ENCODE results near the gene CTRL.
"Not testable (repeated sequence)": the region's sequence is repeated elsewhere in the genome, so short reads cannot be mapped to it uniquely, and the experiment has no call there.

CTRL gene

GRCh38 chr16:67922221-67922620 is 9.4 kb downstream of the CTRL start:
- no peaks in the 10 kb centered on the region for H3K27me3 ChIP-seq
- H3K4me3 ChIP-seq, result no peak overlapping the region
- intact Hi-C loops (cut with DNase I; ENCODE audit: low total_unique reads), result loop anchor here (10.0 kb wide), 1 partner anchor 247 kb away; no protein-coding TSS in a partner anchor
- TF ChIP-seq CTCF (IDR thresholded peaks at IDR 0.05), result no peak
- H3K36me3 ChIP-seq, result peaks cover 0 to 22% (median 1%) of the 10 kb centered on the region in 3 donors
- no peaks in the 10 kb centered on the region for H3K9me3 ChIP-seq
- peaks cover 0 to 64% (median 31%) of the 10 kb centered on the region in 4 donors for H3K4me1 ChIP-seq
- H3K27ac ChIP-seq, result no peak overlapping the region
- DNase-seq, result no peak

DNA sequence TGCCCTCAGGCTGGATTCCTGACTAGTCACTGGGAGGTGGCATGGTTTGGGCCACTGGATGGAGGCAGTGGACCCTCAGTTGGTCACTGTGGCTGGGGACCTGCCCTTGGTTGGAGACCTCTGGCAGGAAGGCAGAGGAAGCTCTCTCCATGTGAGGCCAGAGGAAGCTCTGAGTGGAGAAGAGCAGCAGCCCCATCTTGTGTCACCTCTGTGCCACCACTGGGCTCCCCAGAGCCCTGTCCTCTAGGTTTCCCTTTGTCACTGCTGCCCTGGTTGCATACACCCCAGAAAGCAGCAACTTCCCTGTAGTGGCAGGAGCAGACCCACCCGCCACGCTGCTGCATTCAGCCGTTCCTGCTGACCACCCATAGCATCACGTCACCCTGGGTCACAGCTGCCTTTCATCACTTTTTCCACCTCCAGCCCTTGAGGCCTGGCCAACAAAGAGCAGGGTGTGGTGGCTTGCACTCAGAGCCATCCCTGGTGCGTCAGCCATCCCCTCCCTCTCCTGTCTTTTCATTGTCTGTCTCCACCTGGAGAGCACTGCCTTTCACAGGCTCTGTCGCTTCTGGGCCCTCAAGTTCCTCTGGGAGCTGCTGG is 11.9 kb downstream of the CTRL start:
- intact Hi-C loops (cut with DNase I; ENCODE audit: low total_unique reads), result loop anchor here (10.0 kb wide), 1 partner anchor 245 kb away; no protein-coding TSS in a partner anchor
- Histone ChIP-seq H3K4me3 (no peak overlapping the region), H3K4me1 (peaks cover 0 to 65% (median 27%) of the 10 kb centered on the region in 4 donors), H3K27ac (no peak overlapping the region), H3K36me3 (peaks cover 0 to 18% (median 0%) of the 10 kb centered on the region in 3 donors), H3K27me3 (no peaks in the 10 kb centered on the region), H3K9me3 (no peaks in the 10 kb centered on the region)
- TF ChIP-seq CTCF (IDR thresholded peaks at IDR 0.05), result no peak
- no peak for DNase-seq

GRCh38 chr16:67917852-67918236 is 13.8 kb downstream of the CTRL start:
- Histone ChIP-seq H3K27ac (peak overlapping the region; percentile 40 to 57), H3K4me3 (no peak overlapping the region), H3K27me3 (no peaks in the 10 kb centered on the region), H3K4me1 (peaks cover 0 to 53% (median 26%) of the 10 kb centered on the region in 4 donors), H3K36me3 (peaks cover 0 to 19% (median 0%) of the 10 kb centered on the region in 3 donors), H3K9me3 (no peaks in the 10 kb centered on the region)
- no peak for TF ChIP-seq CTCF (IDR thresholded peaks at IDR 0.05)
- intact Hi-C loops (cut with DNase I; ENCODE audit: low total_unique reads), result no loop called here
- no peak for DNase-seq

DNA sequence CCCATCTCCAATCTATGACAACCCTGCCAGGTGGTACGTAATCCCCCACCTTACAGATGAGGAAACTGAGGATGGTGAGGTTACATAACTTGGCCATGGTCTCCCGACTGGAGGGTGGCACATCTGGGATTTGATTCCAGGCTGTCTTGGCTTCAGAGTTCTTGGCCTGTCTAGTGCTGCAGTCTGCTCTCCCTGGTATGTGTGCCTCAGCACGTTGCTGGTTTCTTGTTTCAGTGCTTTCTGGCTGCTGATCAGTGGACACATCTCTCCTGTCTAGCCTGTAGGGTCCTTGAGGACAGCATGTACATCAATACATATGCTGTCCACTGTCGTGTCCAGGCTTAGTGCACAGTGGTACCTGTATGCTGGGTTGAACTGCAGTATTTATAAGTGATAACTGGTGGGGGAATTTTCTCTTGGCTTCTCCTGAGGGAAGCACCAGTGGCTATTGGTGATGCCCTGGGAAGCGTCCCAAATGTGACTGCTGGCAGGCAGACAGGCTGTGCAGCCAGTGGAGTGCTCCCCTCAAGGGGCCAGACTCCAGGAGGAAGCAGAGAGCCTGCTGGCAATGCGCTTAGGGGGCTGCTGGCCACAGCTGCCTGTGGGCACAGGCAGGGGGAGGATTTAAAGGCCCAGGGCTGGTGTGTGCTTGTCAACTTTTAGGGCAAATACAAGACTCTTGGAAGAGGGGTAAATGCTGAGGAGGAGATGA is 14.4 kb downstream of the CTRL start:
- Histone ChIP-seq H3K36me3 (peaks cover 0 to 19% (median 0%) of the 10 kb centered on the region in 3 donors), H3K27me3 (no peaks in the 10 kb centered on the region), H3K9me3 (no peaks in the 10 kb centered on the region), H3K27ac (peak overlapping the region; percentile 40 to 57), H3K4me1 (peaks cover 0 to 47% (median 26%) of the 10 kb centered on the region in 4 donors), H3K4me3 (no peak overlapping the region)
- intact Hi-C loops (cut with DNase I; ENCODE audit: low total_unique reads), result no loop called here
- DNase-seq, result no peak
- TF ChIP-seq CTCF (IDR thresholded peaks at IDR 0.05), result no peak

- peaks cover 0 to 43% (median 26%) of the 10 kb centered on the region in 4 donors for H3K4me1 ChIP-seq
- H3K4me3 ChIP-seq, result no peak overlapping the region
- no peak for TF ChIP-seq CTCF (IDR thresholded peaks at IDR 0.05)
- H3K27me3 ChIP-seq, result no peaks in the 10 kb centered on the region
- no peaks in the 10 kb centered on the region for H3K9me3 ChIP-seq
- H3K36me3 ChIP-seq, result peaks cover under 1 to 26% (median 2%) of the 10 kb centered on the region in 3 donors
- peak overlapping the region; percentile 40 to 57 for H3K27ac ChIP-seq
- DNase-seq, result no peak
- intact Hi-C loops (cut with DNase I; ENCODE audit: low total_unique reads), result no loop called here
These were observed 15.6 kb downstream of the CTRL start for GRCh38 chr16:67915831-67916723.

- Histone ChIP-seq H3K36me3 (peaks cover 7 to 33% (median 8%) of the 10 kb centered on the region in 3 donors), H3K4me1 (peaks cover 0 to 43% (median 26%) of the 10 kb centered on the region in 4 donors)
These were observed 16.2 kb downstream of the CTRL start for GRCh38 chr16:67915496-67915769.

More at GRCh38 chr16:67915496-67915769, 16.2 kb downstream of the CTRL start:
- DNase-seq; intact Hi-C loops (cut with DNase I; ENCODE audit: low total_unique reads); H3K9me3 ChIP-seq; H3K27me3 ChIP-seq; H3K27ac ChIP-seq; H3K4me3 ChIP-seq: not testable (repeated sequence)

All from tibial artery (tissue), 4 donors.